OCI-LY3 (cell line): ENCODE data around the gene OPTN.
"Not testable (repeated sequence)": the region's sequence is repeated elsewhere in the genome, so short reads cannot be mapped to it uniquely, and the experiment has no call there.

ENCODE experiments used
- H2AFZ ChIP-seq: fragments of 200-600, 300-600 bp; shearing (Covaris generic); 2 replicates; pipeline ENCODE4 v1.6.0; 2014; ENCODE audit warnings: antibody characterized with exemption, low read depth, low read length
- H3K27ac ChIP-seq: fragments of 200-600, 300-600 bp; sonication (generic); 2 replicates; pipeline ENCODE4 v1.5.1; 2014; ENCODE audit warnings: mild to moderate bottlenecking, low read length, moderate library complexity, mixed read lengths
- H3K27me3 ChIP-seq: fragments of 200-600, 300-600 bp; sonication (generic); 2 replicates; pipeline ENCODE4 v1.6.1; 2014; ENCODE audit warnings: low read depth, low read length, mixed read lengths
- H3K36me3 ChIP-seq: fragments of 200-600, 300-600 bp; sonication (generic); replicated peaks from 2 replicates; pipeline ENCODE3; 2014; ENCODE audit warnings: low read depth, low read length, mixed read lengths
- H3K4me1 ChIP-seq: fragments of 300-600, 200-600 bp; sonication (generic); 2 replicates; pipeline ENCODE4 v1.6.1; 2014; ENCODE audit warnings: low read length, mixed read lengths
- H3K4me2 ChIP-seq: fragments of 200-600, 300-600 bp; sonication (generic); 2 replicates; pipeline ENCODE4 v1.6.1; 2014; ENCODE audit warnings: low read length, mixed read lengths
- H3K4me3 ChIP-seq: fragments of 300-600, 200-600 bp; sonication (generic); 2 replicates; pipeline ENCODE4 v1.5.1; 2014; ENCODE audit warnings: antibody characterized with exemption, mild to moderate bottlenecking, low read length, moderate library complexity
- H3K79me2 ChIP-seq: fragments of 300-600, 200-600 bp; shearing (Covaris generic); 2 replicates; pipeline ENCODE4 v1.6.1; 2014; ENCODE audit warnings: mild to moderate bottlenecking, low read length, mixed read lengths
- H3K9ac ChIP-seq: fragments of 300-600, 200-600 bp; shearing (Covaris generic); 2 replicates; pipeline ENCODE4 v1.6.0; 2014; ENCODE audit warnings: mild to moderate bottlenecking, low read length, moderate library complexity
- H3K9me3 ChIP-seq: fragments of 200-600, 300-600 bp; shearing (Covaris generic); 2 replicates; pipeline ENCODE4 v1.6.1; 2014; ENCODE audit warnings: low read length, mixed read lengths; ENCODE audit not compliant: insufficient read depth
- H4K20me1 ChIP-seq: fragments of 200-600, 300-600 bp; sonication (generic); 2 replicates; pipeline ENCODE4 v1.6.1; 2016; ENCODE audit warnings: low read length, mixed read lengths; ENCODE audit not compliant: insufficient read depth
- EZH2phosphoT487 ChIP-seq: fragments of 200-600 bp; shearing (Covaris generic); IDR thresholded peaks from 2 replicates; pipeline ENCODE4 v1.6.1; 2018; ENCODE audit warnings: antibody characterized with exemption, mixed run types, low read depth
- TF ChIP-seq, protein P1 (sequence below): fragments of 200-600, 300-600 bp; sonication (generic); IDR thresholded peaks from 2 replicates; pipeline ENCODE4 v1.5.1; 2014; ENCODE audit warnings: antibody characterized with exemption, low read length, low read depth

Gene OPTN

DNA sequence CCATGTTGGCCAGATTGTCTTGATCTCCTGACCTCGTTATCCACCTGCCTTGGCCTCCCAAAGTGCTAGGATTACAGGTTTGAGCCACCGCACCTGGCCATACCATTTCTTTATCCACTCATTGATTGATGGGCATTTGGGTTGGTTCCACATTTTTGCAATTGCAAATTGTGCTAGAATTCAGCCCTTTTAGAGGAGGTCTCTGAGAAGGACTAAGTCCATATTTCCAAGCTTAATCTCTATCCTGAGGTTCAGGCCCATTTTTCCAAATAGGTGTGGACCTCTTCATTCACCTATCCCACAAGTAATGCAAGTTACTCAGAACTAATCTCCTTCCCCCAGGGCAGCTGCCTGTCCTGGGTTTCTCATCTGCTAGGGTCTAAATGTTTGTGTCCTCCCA is 9.7 kb upstream of the OPTN start:
- Histone ChIP-seq H3K79me2 (no peaks in the 10 kb centered on the region), H3K9me3 (no peaks in the 10 kb centered on the region), H4K20me1 (no peaks in the 10 kb centered on the region), H3K9ac (no peak overlapping the region), H3K27me3 (no peaks in the 10 kb centered on the region), H3K4me1 (no peaks in the 10 kb centered on the region), H3K27ac (no peak overlapping the region), H3K4me2 (no peak overlapping the region), H2AFZ (no peak overlapping the region), H3K4me3 (no peak overlapping the region), H3K36me3 (no peaks in the 10 kb centered on the region)
- TF ChIP-seq, protein P1, sequence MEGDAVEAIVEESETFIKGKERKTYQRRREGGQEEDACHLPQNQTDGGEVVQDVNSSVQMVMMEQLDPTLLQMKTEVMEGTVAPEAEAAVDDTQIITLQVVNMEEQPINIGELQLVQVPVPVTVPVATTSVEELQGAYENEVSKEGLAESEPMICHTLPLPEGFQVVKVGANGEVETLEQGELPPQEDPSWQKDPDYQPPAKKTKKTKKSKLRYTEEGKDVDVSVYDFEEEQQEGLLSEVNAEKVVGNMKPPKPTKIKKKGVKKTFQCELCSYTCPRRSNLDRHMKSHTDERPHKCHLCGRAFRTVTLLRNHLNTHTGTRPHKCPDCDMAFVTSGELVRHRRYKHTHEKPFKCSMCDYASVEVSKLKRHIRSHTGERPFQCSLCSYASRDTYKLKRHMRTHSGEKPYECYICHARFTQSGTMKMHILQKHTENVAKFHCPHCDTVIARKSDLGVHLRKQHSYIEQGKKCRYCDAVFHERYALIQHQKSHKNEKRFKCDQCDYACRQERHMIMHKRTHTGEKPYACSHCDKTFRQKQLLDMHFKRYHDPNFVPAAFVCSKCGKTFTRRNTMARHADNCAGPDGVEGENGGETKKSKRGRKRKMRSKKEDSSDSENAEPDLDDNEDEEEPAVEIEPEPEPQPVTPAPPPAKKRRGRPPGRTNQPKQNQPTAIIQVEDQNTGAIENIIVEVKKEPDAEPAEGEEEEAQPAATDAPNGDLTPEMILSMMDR: no peak
- TF ChIP-seq EZH2phosphoT487: no peak

DNA sequence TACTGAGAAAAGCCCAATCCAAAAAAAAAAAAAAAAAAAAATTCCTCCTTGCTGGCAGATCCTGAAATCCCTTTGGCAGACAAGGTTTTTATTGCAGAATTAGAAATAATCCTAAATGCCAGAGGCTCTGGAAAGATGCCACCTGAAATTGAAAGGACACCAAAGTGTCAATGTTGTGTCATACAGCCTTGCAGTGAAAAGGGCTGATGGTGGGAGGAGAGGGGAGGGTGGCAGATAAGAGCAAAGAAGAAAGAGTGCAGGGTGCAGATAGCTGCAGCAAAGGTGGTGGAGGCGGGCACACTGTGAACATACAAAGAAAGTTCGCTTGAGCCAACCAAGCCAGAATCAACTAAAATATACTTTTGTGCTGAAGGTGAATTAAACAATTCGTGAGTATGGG is 8.2 kb upstream of the OPTN start:
- Histone ChIP-seq H3K9me3 (no peaks in the 10 kb centered on the region), H3K9ac (no peak overlapping the region), H2AFZ (no peak overlapping the region), H3K36me3 (no peaks in the 10 kb centered on the region), H3K27ac (no peak overlapping the region), H4K20me1 (no peaks in the 10 kb centered on the region), H3K27me3 (no peaks in the 10 kb centered on the region), H3K4me2 (no peak overlapping the region), H3K79me2 (no peaks in the 10 kb centered on the region), H3K4me3 (no peak overlapping the region), H3K4me1 (no peaks in the 10 kb centered on the region)
- TF ChIP-seq, protein P1: no peak
- no peak for TF ChIP-seq EZH2phosphoT487

DNA sequence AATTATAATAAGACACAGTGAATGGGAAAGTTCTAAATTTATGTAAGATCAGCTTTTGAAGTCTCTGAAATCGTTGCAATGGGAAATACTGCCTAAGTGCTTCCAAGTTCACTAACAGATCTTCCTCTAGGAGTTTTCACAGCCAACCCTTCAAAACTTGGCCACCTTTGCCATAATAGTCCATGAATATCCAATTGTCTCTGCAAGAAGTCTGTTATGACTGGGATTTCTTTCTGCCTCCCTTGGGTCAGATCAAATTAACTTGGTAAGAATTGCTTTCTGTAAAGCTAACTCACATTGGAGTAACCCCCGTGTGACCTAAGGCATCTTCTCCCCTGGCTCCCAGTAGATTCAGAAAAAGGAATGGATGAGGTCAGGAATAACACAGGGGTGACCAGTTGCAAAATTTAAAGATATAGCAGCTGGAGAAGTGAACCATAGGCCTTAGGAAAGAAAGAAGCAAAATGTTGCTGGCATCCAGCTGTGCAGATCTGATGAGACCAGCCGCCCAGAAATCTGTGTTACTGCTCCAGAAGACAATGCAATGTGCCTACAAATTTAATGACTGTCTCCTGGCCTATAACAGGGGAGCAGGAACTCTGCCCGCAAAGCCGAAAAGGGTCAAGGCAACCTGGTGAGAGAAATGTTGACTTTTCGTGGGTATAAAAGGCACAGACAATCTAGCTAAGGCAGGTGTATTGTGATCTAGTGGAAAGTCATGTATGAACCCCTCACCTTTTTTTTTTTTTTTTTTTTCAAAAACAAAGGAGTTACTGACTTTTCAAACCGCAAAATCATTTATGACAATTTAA is 7.5 kb upstream of the OPTN start:
- H3K27me3 ChIP-seq: no peaks in the 10 kb centered on the region
- H3K4me1 ChIP-seq: no peaks in the 10 kb centered on the region
- no peak overlapping the region for H2AFZ ChIP-seq
- H3K4me2 ChIP-seq: no peak overlapping the region
- H3K9ac ChIP-seq: no peak overlapping the region
- no peaks in the 10 kb centered on the region for H3K79me2 ChIP-seq
- H3K36me3 ChIP-seq: no peaks in the 10 kb centered on the region
- no peaks in the 10 kb centered on the region for H3K9me3 ChIP-seq
- no peak overlapping the region for H3K27ac ChIP-seq
- TF ChIP-seq EZH2phosphoT487: no peak
- TF ChIP-seq, protein P1: no peak
- H4K20me1 ChIP-seq: no peaks in the 10 kb centered on the region
- H3K4me3 ChIP-seq: no peak overlapping the region

DNA sequence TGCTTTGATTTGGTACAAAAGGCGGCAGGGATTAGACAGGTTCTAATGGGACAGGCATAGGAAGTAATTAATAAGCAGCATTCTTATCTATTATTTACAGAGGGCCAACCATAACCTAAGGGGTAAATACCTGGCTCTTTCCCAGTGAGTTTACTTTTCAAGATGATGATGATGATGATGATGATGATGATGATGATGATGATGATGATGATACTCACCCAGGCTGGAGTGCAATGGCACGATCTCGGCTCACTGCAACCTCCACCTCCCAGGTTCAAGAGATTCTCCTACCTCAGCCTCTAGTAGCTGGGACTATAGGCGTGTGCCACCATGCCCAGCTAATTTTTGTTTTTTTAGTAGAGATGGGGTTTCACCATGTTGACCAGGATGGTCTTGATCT is 5.9 kb upstream of the OPTN start:
- H3K36me3 ChIP-seq, H2AFZ ChIP-seq, H3K9me3 ChIP-seq, H3K4me1 ChIP-seq, H3K4me2 ChIP-seq, H3K9ac ChIP-seq, H3K27me3 ChIP-seq, H4K20me1 ChIP-seq, H3K79me2 ChIP-seq, H3K4me3 ChIP-seq, H3K27ac ChIP-seq: not testable (repeated sequence)
